CD14-positive monocyte (primary cell): ENCODE results near the gene ITPKB. TPM values are rescaled to one million over a fixed set of nuclear protein-coding genes. Genes with fewer than 3 reads are reported as not detected.

Source experiments
- DNase-seq, 3 donors: peaks; one replicate each; pipeline ENCODE4 v3.0.0-alpha.2; 2011 to 2022
- H2AFZ ChIP-seq: 2 replicates; pipeline ENCODE4 v1.6.0; 2012; ENCODE audit warnings: mild to moderate bottlenecking, low read depth, low read length, inconsistent platforms; ENCODE audit not compliant: insufficient read depth, poor library complexity, severe bottlenecking
- H3K27ac ChIP-seq, 2 donors: 1 replicate in 1 of 2; 2 replicates in 1 of 2; pipeline ENCODE4 v1.5.1; 2012 to 2013; ENCODE audit warnings: low read length in 2 of 2, control low read depth in 1 of 2, inconsistent platforms in 1 of 2, low read depth in 1 of 2, mild to moderate bottlenecking in 1 of 2
- H3K27me3 ChIP-seq, 2 donors: one replicate each; pipeline versions ENCODE4 v1.6.0 to v1.6.1; 2011 to 2013; ENCODE audit warnings: low read length in 2 of 2; ENCODE audit not compliant: control insufficient read depth in 2 of 2, insufficient read depth in 2 of 2
- H3K36me3 ChIP-seq, 2 donors: replicated peaks in 1 of 2; 1 replicate in 1 of 2; 2 replicates in 1 of 2; pipeline versions ENCODE4 v1.5.1 to v1.6.1; 2012 to 2013; ENCODE audit warnings: low read length in 2 of 2, control low read depth in 1 of 2, inconsistent platforms in 1 of 2, mild to moderate bottlenecking in 1 of 2; ENCODE audit not compliant: insufficient read depth in 2 of 2, control insufficient read depth in 1 of 2
- H3K4me1 ChIP-seq, 2 donors: 1 replicate in 1 of 2; 2 replicates in 1 of 2; pipeline versions ENCODE4 v1.5.1 to v1.6.1; 2012 to 2013; ENCODE audit warnings: low read length in 2 of 2, control low read depth in 1 of 2, inconsistent platforms in 1 of 2, mild to moderate bottlenecking in 1 of 2, moderate library complexity in 1 of 2; ENCODE audit not compliant: insufficient read depth in 2 of 2, control insufficient read depth in 1 of 2
- H3K4me2 ChIP-seq: replicated peaks from 2 replicates; pipeline ENCODE3; 2012; ENCODE audit warnings: low read length, moderate library complexity, mild to moderate bottlenecking; ENCODE audit not compliant: poor library complexity, severe bottlenecking; ENCODE audit errors: extremely low read depth
- H3K4me3 ChIP-seq, 3 experiments: fragments of 200-600 bp in 1 of 3; sonication (generic) in 1 of 3; replicated peaks in 1 of 3; 1 replicate in 2 of 3; 2 replicates in 1 of 3; pipeline ENCODE4 v1.5.1; 2011 to 2013; ENCODE audit warnings: low read length in 3 of 3, mild to moderate bottlenecking in 3 of 3, control low read depth in 2 of 3, low read depth in 2 of 3, inconsistent platforms in 1 of 3, moderate library complexity in 1 of 3
- H3K79me2 ChIP-seq: 2 replicates; pipeline ENCODE4 v1.6.0; 2012; ENCODE audit warnings: mild to moderate bottlenecking, control low read depth, inconsistent platforms, low read length, moderate library complexity; ENCODE audit not compliant: insufficient read depth
- H3K9ac ChIP-seq: 2 replicates; pipeline ENCODE4 v1.6.0; 2017; ENCODE audit warnings: low read length, mild to moderate bottlenecking; ENCODE audit not compliant: insufficient read depth, poor library complexity, severe bottlenecking
- H3K9me3 ChIP-seq, 2 donors: replicated peaks in 1 of 2; 1 replicate in 1 of 2; 2 replicates in 1 of 2; pipeline versions ENCODE4 v1.5.1 to v1.6.1; 2012 to 2013; ENCODE audit warnings: low read length in 2 of 2, control low read depth in 1 of 2; ENCODE audit not compliant: control insufficient read depth in 1 of 2, insufficient read depth in 1 of 2
- H4K20me1 ChIP-seq: 2 replicates; pipeline ENCODE4 v1.6.0; 2012; ENCODE audit warnings: mild to moderate bottlenecking, low read length, control low read depth, moderate library complexity; ENCODE audit not compliant: insufficient read depth
- H3K27ac Mint-ChIP-seq, 7 donors: one replicate each; pipeline ENCODE4 v1.8.0; 2020; ENCODE audit warnings: mild to moderate bottlenecking in 7 of 7, mixed read lengths in 7 of 7, moderate library complexity in 6 of 7, inconsistent platforms in 2 of 7
- H3K27me3 Mint-ChIP-seq, 3 donors: one replicate each; pipeline ENCODE4 v1.8.0; 2021 to 2022; ENCODE audit warnings: low read depth in 3 of 3, mild to moderate bottlenecking in 3 of 3, mixed read lengths in 3 of 3, moderate library complexity in 3 of 3, inconsistent platforms in 1 of 3
- H3K36me3 Mint-ChIP-seq, 2 donors: one replicate each; pipeline ENCODE4 v1.8.0; 2020; ENCODE audit warnings: mixed read lengths in 2 of 2, inconsistent platforms in 1 of 2, mild to moderate bottlenecking in 1 of 2
- H3K4me1 Mint-ChIP-seq: one replicate; pipeline ENCODE4 v1.8.0; 2020; ENCODE audit warnings: mild to moderate bottlenecking, mixed read lengths
- H3K4me3 Mint-ChIP-seq, 2 donors: one replicate each; pipeline ENCODE4 v1.8.0; 2020; ENCODE audit warnings: mild to moderate bottlenecking in 2 of 2, mixed read lengths in 2 of 2, moderate library complexity in 1 of 2
- H3K9me3 Mint-ChIP-seq, 7 donors: one replicate each; pipeline ENCODE4 v1.8.0; 2020 to 2022; ENCODE audit warnings: mixed read lengths in 7 of 7, mild to moderate bottlenecking in 6 of 7, moderate library complexity in 6 of 7, inconsistent platforms in 2 of 7
- CTCF ChIP-seq: fragments of 200-600 bp; IDR thresholded peaks from one replicate; pipeline ENCODE4 v1.8.0; 2022; ENCODE audit warnings: antibody characterized with exemption, mild to moderate bottlenecking
- WGBS: methylation state at CpG from one replicate; pipeline ENCODE4 v1.1.5; 2013; ENCODE audit warnings: missing lambda C conversion rate; ENCODE audit not compliant: insufficient coverage; 5-methylcytosine and 5-hydroxymethylcytosine counted together
- intact Hi-C, 2 donors: fragments of 100-400 bp; cut with micrococcal nuclease; formaldehyde crosslinking; loops; one replicate each; pipeline versions ENCODE4 v1.15.0 to v1.15.1; 2023
- polyA plus RNA-seq, 3 donors: library from polyadenylated mRNA; depleted of rRNA in 1 of 3; unstranded in 2 of 3; stranded (reverse) in 1 of 3; fragments of 300-500 nt in 2 of 3; fragments of >200 nt in 1 of 3; fragmentation: Illumina TruSeq in 2 of 3; gene quantifications; 1 replicate in 2 of 3; 2 replicates in 1 of 3; pipeline ENCODE4 v1.2.3, GENCODE V29; 2012 to 2021

Gene ITPKB
- polyA plus RNA-seq, 3 donors = 7.3 to 14.4 (median 10.2) TPM

DNA sequence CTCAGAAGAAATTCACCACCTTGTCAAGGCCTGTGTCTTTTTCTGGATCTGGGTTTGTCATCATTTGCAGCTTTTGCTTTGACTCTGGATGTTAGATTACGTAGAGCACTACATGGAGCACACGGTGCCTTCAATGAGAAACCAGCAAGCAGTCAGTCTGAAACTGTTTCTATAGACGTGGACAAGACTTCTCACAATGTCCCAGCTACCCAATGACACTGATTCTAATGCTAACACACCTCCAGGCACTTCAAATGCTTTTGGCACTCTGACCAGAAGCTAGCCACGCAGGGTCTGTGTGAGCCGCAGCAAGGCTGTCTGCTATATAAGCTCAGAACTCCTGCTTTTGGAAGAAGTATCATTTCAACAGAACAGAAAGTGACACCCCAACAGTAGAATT is 38.2 kb downstream of the ITPKB start:
- intact Hi-C loops = no loop called here
- Mint-ChIP-seq H3K4me1 (peaks cover 28% of the 10 kb centered on the region), H3K36me3 (peaks cover 36 to 39% of the 10 kb centered on the region in 2 donors), H3K27ac (peak overlapping the region in 1 of 7 donors; percentile 15), H3K4me3 (no peak overlapping the region), H3K27me3 (peaks cover 0 to 2% (median 0%) of the 10 kb centered on the region in 3 donors), H3K9me3 (no peaks in the 10 kb centered on the region)
- 98% methylated on average over 5 of the region's 5 CpGs for WGBS
- Histone ChIP-seq H3K27me3 (no peaks in the 10 kb centered on the region), H3K9ac (no peak overlapping the region), H3K36me3 (peaks cover 22 to 51% of the 10 kb centered on the region in 2 donors), H3K9me3 (no peaks in the 10 kb centered on the region), H3K4me3 (no peak overlapping the region), H3K4me2 (no peak overlapping the region), H3K27ac (no peak overlapping the region), H3K4me1 (peaks cover 10 to 14% of the 10 kb centered on the region in 2 donors), H2AFZ (no peak overlapping the region), H4K20me1 (peaks cover 12% of the 10 kb centered on the region), H3K79me2 (peaks cover 42% of the 10 kb centered on the region)
- no peak for TF ChIP-seq CTCF
- no peak for DNase-seq

DNA sequence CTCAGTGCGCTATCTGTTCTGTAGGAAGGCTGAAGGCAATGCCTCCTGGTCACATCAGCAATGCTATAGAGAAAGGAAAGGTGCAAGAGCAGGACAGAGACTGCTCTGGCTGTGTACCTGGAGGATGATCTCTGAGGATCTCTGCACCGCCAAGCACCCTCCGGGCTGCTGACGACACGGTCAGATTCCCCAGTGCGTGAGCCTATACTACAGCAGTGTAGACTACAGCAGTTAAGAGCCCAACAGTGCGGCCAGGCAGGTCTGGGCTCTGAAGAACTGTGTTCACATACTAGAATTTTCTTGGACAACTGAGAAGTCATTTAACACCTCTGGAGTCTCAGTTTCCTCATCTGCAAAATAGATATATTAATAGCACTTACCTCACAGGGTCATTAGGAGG is 39.9 kb downstream of the ITPKB start:
- peaks cover 0 to 2% (median 0%) of the 10 kb centered on the region in 7 donors for H3K9me3 Mint-ChIP-seq
- Histone ChIP-seq H3K4me3 (no peak overlapping the region), H3K79me2 (peaks cover 36% of the 10 kb centered on the region), H3K9me3 (no peaks in the 10 kb centered on the region), H3K36me3 (peaks cover 22 to 50% of the 10 kb centered on the region in 2 donors), H3K9ac (no peak overlapping the region), H3K4me1 (peaks cover 10 to 14% of the 10 kb centered on the region in 2 donors), H4K20me1 (peaks cover 17% of the 10 kb centered on the region), H3K27ac (no peak overlapping the region), H2AFZ (no peak overlapping the region), H3K4me2 (no peak overlapping the region), H3K27me3 (no peaks in the 10 kb centered on the region)
- no peak overlapping the region for H3K4me3 Mint-ChIP-seq
- H3K27ac Mint-ChIP-seq = peak overlapping the region in 1 of 7 donors; percentile 50
- peaks cover 26% of the 10 kb centered on the region for H3K4me1 Mint-ChIP-seq
- WGBS = 100% methylated on average over 7 of the region's 7 CpGs
- TF ChIP-seq CTCF = no peak
- DNase-seq = no peak
- H3K27me3 Mint-ChIP-seq = peaks cover 0 to 2% (median 0%) of the 10 kb centered on the region in 3 donors
- peaks cover 34 to 42% of the 10 kb centered on the region in 2 donors for H3K36me3 Mint-ChIP-seq
- intact Hi-C loops = no loop called here
